Measurements from ENCODE around the gene EEIG1. TPM values are rescaled to one million over a fixed set of nuclear protein-coding genes. Genes with fewer than 3 reads are reported as not detected.

EEIG1 gene
- total RNA-seq, 4 donors from 2014 or later, result 18.3 to 34.7 (median 24.9) TPM

DNA sequence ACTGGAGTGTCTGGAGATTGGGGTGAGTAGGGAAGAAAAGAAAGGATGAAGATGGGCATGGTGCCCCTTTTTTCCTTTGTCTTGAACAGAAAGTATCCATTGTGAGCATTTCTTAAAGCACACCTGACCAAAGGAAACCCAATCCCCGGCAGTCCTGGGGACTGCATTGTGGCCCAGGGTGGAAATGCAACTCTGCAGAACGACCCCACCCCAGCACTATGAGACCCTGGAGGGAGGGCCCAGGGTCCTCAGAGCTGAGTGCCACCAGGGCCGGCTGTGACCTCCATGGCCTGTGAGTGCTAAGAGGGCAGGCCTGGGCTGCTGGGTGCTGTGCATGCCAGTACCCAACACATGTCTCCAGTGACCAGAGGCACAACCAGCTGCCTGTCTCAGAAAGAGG is 18.5 kb downstream of the EEIG1 start:
- TF ChIP-seq POLR2A (IDR thresholded peaks at IDR 0.05), result no peak
- TF ChIP-seq, protein P1, sequence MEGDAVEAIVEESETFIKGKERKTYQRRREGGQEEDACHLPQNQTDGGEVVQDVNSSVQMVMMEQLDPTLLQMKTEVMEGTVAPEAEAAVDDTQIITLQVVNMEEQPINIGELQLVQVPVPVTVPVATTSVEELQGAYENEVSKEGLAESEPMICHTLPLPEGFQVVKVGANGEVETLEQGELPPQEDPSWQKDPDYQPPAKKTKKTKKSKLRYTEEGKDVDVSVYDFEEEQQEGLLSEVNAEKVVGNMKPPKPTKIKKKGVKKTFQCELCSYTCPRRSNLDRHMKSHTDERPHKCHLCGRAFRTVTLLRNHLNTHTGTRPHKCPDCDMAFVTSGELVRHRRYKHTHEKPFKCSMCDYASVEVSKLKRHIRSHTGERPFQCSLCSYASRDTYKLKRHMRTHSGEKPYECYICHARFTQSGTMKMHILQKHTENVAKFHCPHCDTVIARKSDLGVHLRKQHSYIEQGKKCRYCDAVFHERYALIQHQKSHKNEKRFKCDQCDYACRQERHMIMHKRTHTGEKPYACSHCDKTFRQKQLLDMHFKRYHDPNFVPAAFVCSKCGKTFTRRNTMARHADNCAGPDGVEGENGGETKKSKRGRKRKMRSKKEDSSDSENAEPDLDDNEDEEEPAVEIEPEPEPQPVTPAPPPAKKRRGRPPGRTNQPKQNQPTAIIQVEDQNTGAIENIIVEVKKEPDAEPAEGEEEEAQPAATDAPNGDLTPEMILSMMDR (IDR thresholded peaks at IDR 0.05), result no peak
- Histone ChIP-seq H3K27ac (no peak overlapping the region), H3K4me1 (peaks cover 33 to 67% of the 10 kb centered on the region in 2 donors), H3K27me3 (no peaks in the 10 kb centered on the region), H3K9me3 (no peaks in the 10 kb centered on the region), H3K4me3 (replicated peaks in 1 of 3) (no peak overlapping the region), H3K36me3 (no peaks in the 10 kb centered on the region)
- intact Hi-C loops (cut with DNase I), result no loop called here
- WGBS, 2 donors, result 58 to 70% methylated on average over 3 of the region's 3 CpGs
- no peak for DNase-seq

- Histone ChIP-seq H3K4me3 (replicated peaks in 1 of 3) (no peak overlapping the region), H3K4me1 (peaks cover 30 to 65% of the 10 kb centered on the region in 2 donors), H3K36me3 (no peaks in the 10 kb centered on the region), H3K9me3 (no peaks in the 10 kb centered on the region), H3K27me3 (no peaks in the 10 kb centered on the region), H3K27ac (no peak overlapping the region)
- no peak for DNase-seq
- 92 to 95% methylated on average over 13 of the region's 13 CpGs for WGBS, 2 donors
- TF ChIP-seq, protein P1 (IDR thresholded peaks at IDR 0.05), result no peak
- intact Hi-C loops (cut with DNase I), result no loop called here
These were observed 19.1 kb downstream of the EEIG1 start for GRCh38 chr9:127961613-127962155.

DNA sequence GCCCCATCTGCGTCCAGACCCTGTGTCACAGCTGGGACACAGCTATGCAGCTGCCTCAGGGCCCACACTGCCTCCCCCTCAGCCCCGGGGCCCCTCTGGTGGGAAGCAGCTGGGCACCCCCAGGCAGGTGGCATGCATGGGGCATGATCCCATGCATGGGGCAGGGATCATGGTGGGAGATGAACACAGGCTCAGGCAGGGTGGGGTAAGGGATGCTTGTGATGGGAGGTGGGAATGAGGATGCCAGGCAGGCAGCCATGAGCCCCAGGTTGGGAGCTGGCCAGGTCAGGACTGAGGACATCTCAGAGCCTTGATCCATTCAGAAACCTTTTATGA is 19.7 kb downstream of the EEIG1 start:
- 85 to 100% methylated on average over 1 to 2 of the region's 2 CpGs for WGBS, 2 donors
- DNase-seq, result no peak
- no peak overlapping the region for H3K4me3 ChIP-seq (replicated peaks in 1 of 3)
- no peaks in the 10 kb centered on the region for H3K27me3 ChIP-seq
- H3K9me3 ChIP-seq, result no peaks in the 10 kb centered on the region
- H3K4me1 ChIP-seq, result peaks cover 30 to 65% of the 10 kb centered on the region in 2 donors
- H3K36me3 ChIP-seq, result no peaks in the 10 kb centered on the region
- no peak for TF ChIP-seq POLR2A (IDR thresholded peaks at IDR 0.05)
- TF ChIP-seq, protein P1 (IDR thresholded peaks at IDR 0.05), result no peak
- intact Hi-C loops (cut with DNase I), result no loop called here
- H3K27ac ChIP-seq, result peak overlapping the region in 2 of 3 donors; percentile 40 to 62

DNA sequence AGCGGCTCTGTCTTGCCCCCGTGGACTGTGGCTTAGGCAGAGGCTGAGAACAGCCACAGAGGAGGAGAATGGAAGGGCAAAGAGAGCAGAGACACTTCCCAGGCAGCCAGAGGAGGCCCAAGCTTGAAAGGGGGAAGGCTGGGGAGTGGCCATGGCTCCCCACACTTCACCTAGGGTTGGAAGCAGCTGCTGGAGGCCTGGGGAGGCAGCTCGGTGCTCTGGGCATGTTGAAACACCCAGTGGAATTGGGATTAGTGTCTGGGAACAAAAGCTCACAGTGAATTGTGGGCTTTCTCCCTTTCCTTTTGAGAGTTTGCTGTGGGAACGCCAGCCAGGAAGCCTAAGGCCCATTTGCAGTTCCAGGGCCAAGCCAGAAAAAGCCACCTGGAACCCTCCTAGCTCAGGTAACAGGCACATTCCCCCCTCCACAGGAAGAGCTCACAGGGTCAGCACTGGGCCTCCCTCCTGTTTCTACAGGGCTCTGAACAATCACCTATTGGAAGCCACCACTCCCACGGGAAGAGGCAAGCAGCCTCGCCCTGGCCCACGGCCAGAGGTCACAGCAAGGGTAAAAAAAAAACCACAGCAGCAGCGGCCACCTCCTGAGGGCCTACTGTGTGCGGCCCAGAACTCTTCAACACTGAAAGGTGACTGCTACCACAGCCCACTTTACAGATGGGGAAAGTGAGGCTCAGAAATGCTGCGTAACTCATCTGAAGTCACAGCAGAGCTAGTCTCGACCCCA is 20.2 kb downstream of the EEIG1 start:
- DNase-seq, result no peak
- intact Hi-C loops (cut with DNase I), result no loop called here
- H3K27ac ChIP-seq, result peak overlapping the region; percentile 22 to 62 (median 40)
- H3K9me3 ChIP-seq, result no peaks in the 10 kb centered on the region
- 44 to 56% methylated on average over 11 of the region's 11 CpGs for WGBS, 2 donors
- no peaks in the 10 kb centered on the region for H3K27me3 ChIP-seq
- H3K4me1 ChIP-seq, result peaks cover 30 to 65% of the 10 kb centered on the region in 2 donors
- no peak overlapping the region for H3K4me3 ChIP-seq (replicated peaks in 1 of 3)
- TF ChIP-seq POLR2A (IDR thresholded peaks at IDR 0.05), result no peak
- TF ChIP-seq, protein P1 (IDR thresholded peaks at IDR 0.05), result no peak
- no peaks in the 10 kb centered on the region for H3K36me3 ChIP-seq

GRCh38 chr9:127959841-127960409 is 20.9 kb downstream of the EEIG1 start:
- Histone ChIP-seq H3K27ac (peak overlapping the region in 2 of 3 donors; percentile 40 to 62), H3K36me3 (no peaks in the 10 kb centered on the region), H3K27me3 (no peaks in the 10 kb centered on the region), H3K4me3 (replicated peaks in 1 of 3) (no peak overlapping the region), H3K4me1 (peaks cover 30 to 65% of the 10 kb centered on the region in 2 donors), H3K9me3 (no peaks in the 10 kb centered on the region)
- TF ChIP-seq POLR2A (IDR thresholded peaks at IDR 0.05), result no peak
- TF ChIP-seq, protein P1 (IDR thresholded peaks at IDR 0.05), result no peak
- no peak for DNase-seq
- intact Hi-C loops (cut with DNase I), result no loop called here
- WGBS, 2 donors, result 68 to 86% methylated on average over 2 of the region's 2 CpGs
